PC-9 (cell line): Measurements from ENCODE around the gene POLA1. TPM values are rescaled to one million over a fixed set of nuclear protein-coding genes. Genes with fewer than 3 reads are reported as not detected.

Source experiments
- BruUV-seq: library from RNA; stranded (reverse); fragments of 400-500 nt; replicated peaks from 2 replicates; lab custom pipeline; 2021; lab: Mats Ljungman, UMichigan
- CTCF ChIA-PET: fragments of 300-600 bp; sonication (Branson Sonifier 250); formaldehyde crosslinking; loops from one replicate; lab custom pipeline; 2022; ENCODE audit warnings: antibody characterized with exemption; lab: Charles Lee
- POLR2A ChIA-PET: fragments of 300-600 bp; sonication (Branson Sonifier 250); formaldehyde crosslinking; loops from one replicate; lab custom pipeline; 2022; ENCODE audit warnings: antibody characterized with exemption; ENCODE audit not compliant: unreplicated experiment; lab: Charles Lee
- DNase-seq, 2 experiments: peaks; one replicate each; pipeline versions ENCODE4 v3.0.0 to v3.0.0-alpha.2; 2015 to 2022; ENCODE audit warnings: mixed read lengths in 1 of 2
- H2AFZ ChIP-seq: fragments of 200-600 bp; sonication (generic); 2 replicates; pipeline ENCODE4 v1.8.1; 2017; ENCODE audit warnings: antibody characterized with exemption
- H3F3A ChIP-seq: fragments of 200-600 bp; sonication (generic); 2 replicates; pipeline ENCODE4 v1.8.1; 2017; ENCODE audit warnings: antibody characterized with exemption, mild to moderate bottlenecking, low read depth; ENCODE audit not compliant: insufficient read depth
- H3K27ac ChIP-seq: fragments of 200-600 bp; sonication (generic); 2 replicates; pipeline ENCODE4 v1.6.1; 2016; ENCODE audit warnings: mixed run types
- H3K27me3 ChIP-seq: fragments of 200-600 bp; sonication (generic); 2 replicates; pipeline ENCODE4 v1.6.1; 2016; ENCODE audit warnings: low read depth, mixed run types; ENCODE audit not compliant: insufficient read depth
- H3K36me3 ChIP-seq: fragments of 200-600 bp; sonication (generic); 2 replicates; pipeline ENCODE4 v1.6.1; 2016; ENCODE audit warnings: low read depth, mixed run types
- H3K4me1 ChIP-seq: fragments of 200-600 bp; sonication (generic); replicated peaks from 2 replicates; pipeline ENCODE4 v1.6.1; 2016; ENCODE audit warnings: mixed run types; ENCODE audit not compliant: insufficient read depth
- H3K4me2 ChIP-seq: fragments of 200-600 bp; sonication (generic); 2 replicates; pipeline ENCODE4 v1.6.1; 2017; ENCODE audit warnings: mixed run types
- H3K4me3 ChIP-seq: fragments of 200-600 bp; sonication (generic); 2 replicates; pipeline ENCODE4 v1.6.1; 2016; ENCODE audit warnings: mixed run types
- H3K79me2 ChIP-seq: fragments of 200-600 bp; sonication (generic); 2 replicates; pipeline ENCODE4 v1.6.1; 2017; ENCODE audit warnings: low read depth, mixed run types
- H3K9me2 ChIP-seq: fragments of 200-600 bp; sonication (generic); 2 replicates; pipeline ENCODE4 v1.8.1; 2017; ENCODE audit warnings: mild to moderate bottlenecking; ENCODE audit not compliant: insufficient read depth
- H3K9me3 ChIP-seq: fragments of 200-600 bp; sonication (generic); 2 replicates; pipeline ENCODE4 v1.8.1; 2016; ENCODE audit warnings: low read depth; ENCODE audit not compliant: insufficient read depth
- H4K20me1 ChIP-seq: fragments of 200-600 bp; sonication (generic); 2 replicates; pipeline ENCODE4 v1.8.1; 2017; ENCODE audit not compliant: insufficient read depth
- CTCF ChIP-seq: fragments of 200-600 bp; sonication (generic); conservative IDR thresholded peaks from 2 replicates; pipeline ENCODE4 v1.6.1; 2017; ENCODE audit warnings: mixed run types, antibody characterized with exemption, mild to moderate bottlenecking, moderate library complexity
- EZH2 ChIP-seq: fragments of 200-600 bp; sonication (generic); IDR thresholded peaks from 2 replicates; pipeline ENCODE4 v1.8.0; 2017; ENCODE audit warnings: antibody characterized with exemption, low read depth
- intact Hi-C: fragments of 100-400 bp; cut with micrococcal nuclease; formaldehyde crosslinking; loops from one replicate; pipeline ENCODE4 v1.10.0; 2022; ENCODE audit not compliant: unreplicated experiment
- total RNA-seq: library from RNA; stranded (reverse); gene quantifications from 2 replicates; pipeline ENCODE4 v1.2.3, GENCODE V29; 2021

Gene POLA1
- total RNA-seq, 1 experiment from 2014 or later, result 24.6 TPM

DNA sequence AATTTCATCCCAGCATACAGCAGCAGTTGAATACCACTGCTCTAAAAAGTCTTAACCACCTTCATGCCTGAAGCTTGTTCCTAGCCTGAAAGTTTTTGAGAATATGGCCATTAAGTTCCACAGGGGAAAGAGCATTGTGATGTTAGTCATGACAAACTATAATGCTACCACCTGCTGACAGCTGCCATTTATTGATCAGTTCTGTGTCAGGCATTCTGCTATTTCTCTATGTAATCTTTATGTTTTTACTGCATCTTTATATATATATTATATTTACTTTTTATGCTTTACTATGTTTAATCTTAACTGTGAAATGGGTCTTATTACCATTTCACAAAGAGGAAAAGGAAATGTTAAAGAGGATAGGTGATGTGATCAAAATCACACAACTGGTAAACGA, 268.1 kb downstream of the POLA1 start:
- H3K79me2 ChIP-seq, result no peaks in the 10 kb centered on the region
- intact Hi-C loops, result no loop called here
- no peaks in the 10 kb centered on the region for H3K36me3 ChIP-seq
- H3K9me3 ChIP-seq, result no peaks in the 10 kb centered on the region
- no peak for DNase-seq
- H3K27me3 ChIP-seq, result no peaks in the 10 kb centered on the region
- H4K20me1 ChIP-seq, result no peaks in the 10 kb centered on the region
- no peak overlapping the region for H3K27ac ChIP-seq
- no peak overlapping the region for H3K4me2 ChIP-seq
- peaks cover 6% of the 10 kb centered on the region; the same call in 1 of the 2 replicates for H3K4me1 ChIP-seq
- CTCF ChIA-PET, result no interaction called here
- POLR2A ChIA-PET, result no interaction called here
- no TSS peak for BruUV-seq
- H3F3A ChIP-seq, result no peaks in the 10 kb centered on the region
- TF ChIP-seq EZH2 (no peak), CTCF (no peak)
- H3K9me2 ChIP-seq, result no peaks in the 10 kb centered on the region
- no peak overlapping the region for H3K4me3 ChIP-seq
- no peak overlapping the region for H2AFZ ChIP-seq

DNA sequence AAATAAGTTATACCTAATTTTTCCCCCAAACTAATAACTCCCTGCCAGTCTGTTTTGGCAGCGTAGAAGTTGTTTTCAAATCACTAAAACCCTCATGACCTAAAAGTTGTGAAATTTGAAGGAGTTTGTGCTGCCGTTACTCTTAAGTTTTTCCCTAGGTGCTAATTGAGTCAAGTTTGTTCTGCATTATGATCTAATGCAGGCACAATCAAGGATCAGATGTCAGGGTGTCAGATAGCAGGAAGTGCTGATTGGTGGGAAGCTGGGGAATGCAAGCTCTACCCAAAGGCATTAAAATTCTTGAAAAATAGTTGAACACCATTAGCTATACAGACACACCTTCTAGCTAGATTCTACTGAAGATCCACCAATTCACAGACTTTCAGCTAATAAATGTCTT, 270.1 kb downstream of the POLA1 start:
- H3K9me2 ChIP-seq, result no peaks in the 10 kb centered on the region
- peak in 1 of 2 experiments; percentile 16 for DNase-seq
- H3K9me3 ChIP-seq, result no peaks in the 10 kb centered on the region
- no peaks in the 10 kb centered on the region for H3F3A ChIP-seq
- BruUV-seq, result no TSS peak
- no peaks in the 10 kb centered on the region for H3K27me3 ChIP-seq
- ChIA-PET CTCF (no interaction called here), POLR2A (no interaction called here)
- intact Hi-C loops, result no loop called here
- H2AFZ ChIP-seq, result no peak overlapping the region
- no peaks in the 10 kb centered on the region for H4K20me1 ChIP-seq
- no peak overlapping the region for H3K27ac ChIP-seq
- TF ChIP-seq EZH2 (no peak), CTCF (no peak)
- H3K79me2 ChIP-seq, result no peaks in the 10 kb centered on the region
- no peak overlapping the region for H3K4me3 ChIP-seq
- peaks cover 6% of the 10 kb centered on the region; the same call in 1 of the 2 replicates for H3K4me1 ChIP-seq
- H3K36me3 ChIP-seq, result no peaks in the 10 kb centered on the region
- no peak overlapping the region for H3K4me2 ChIP-seq

DNA sequence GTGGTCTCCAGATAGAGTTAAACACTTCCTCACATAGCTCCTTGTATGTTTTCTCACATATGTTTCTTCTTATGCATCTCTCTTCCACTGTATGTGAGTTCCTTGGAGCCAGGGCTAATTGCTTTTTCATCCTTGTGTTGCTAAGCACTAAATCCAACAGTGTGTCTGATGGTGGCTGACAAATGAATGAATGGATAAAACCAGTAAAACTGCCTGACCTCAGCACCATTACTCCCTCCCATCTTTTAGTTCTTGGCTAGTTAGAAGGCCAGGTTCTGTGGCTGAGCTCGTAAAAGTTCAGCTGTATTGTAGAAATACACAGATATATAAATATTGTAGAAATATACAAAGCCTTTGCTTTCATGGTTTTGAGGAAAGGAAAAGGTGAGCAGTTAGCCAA, 271.7 kb downstream of the POLA1 start:
- H3K27me3 ChIP-seq, result no peaks in the 10 kb centered on the region
- H4K20me1 ChIP-seq, result no peaks in the 10 kb centered on the region
- intact Hi-C loops, result no loop called here
- POLR2A ChIA-PET, result no interaction called here
- no peaks in the 10 kb centered on the region for H3K9me2 ChIP-seq
- CTCF ChIA-PET, result no interaction called here
- H3K27ac ChIP-seq, result no peak overlapping the region
- no peak for DNase-seq
- no peak overlapping the region for H3K4me3 ChIP-seq
- no peak overlapping the region for H3K4me2 ChIP-seq
- no peak overlapping the region for H2AFZ ChIP-seq
- TF ChIP-seq EZH2 (no peak), CTCF (no peak)
- no TSS peak for BruUV-seq
- H3K79me2 ChIP-seq, result no peaks in the 10 kb centered on the region
- no peaks in the 10 kb centered on the region for H3K9me3 ChIP-seq
- no peaks in the 10 kb centered on the region for H3K36me3 ChIP-seq
- H3F3A ChIP-seq, result no peaks in the 10 kb centered on the region
- peaks cover 6% of the 10 kb centered on the region; the same call in 1 of the 2 replicates for H3K4me1 ChIP-seq
